HL-60 (cell line): Measurements from ENCODE around the gene LRRC75B.
"Not testable (repeated sequence)": the region's sequence is repeated elsewhere in the genome, so short reads cannot be mapped to it uniquely, and the experiment has no call there.

ENCODE experiments used
- REST ChIP-seq: IDR thresholded peaks from 2 replicates; pipeline ENCODE4 v1.6.1; 2012; ENCODE audit warnings: low read depth; ENCODE audit not compliant: insufficient replicate concordance
- TF ChIP-seq, protein P1 (sequence below): IDR thresholded peaks from one replicate; pipeline ENCODE4 v1.5.1; 2011; ENCODE audit warnings: low read length, control low read depth, inconsistent platforms; ENCODE audit not compliant: insufficient read depth

GRCh38 chr22:24632642-24633041 is 39.8 kb upstream of the LRRC75B start:
- TF ChIP-seq, protein P1, sequence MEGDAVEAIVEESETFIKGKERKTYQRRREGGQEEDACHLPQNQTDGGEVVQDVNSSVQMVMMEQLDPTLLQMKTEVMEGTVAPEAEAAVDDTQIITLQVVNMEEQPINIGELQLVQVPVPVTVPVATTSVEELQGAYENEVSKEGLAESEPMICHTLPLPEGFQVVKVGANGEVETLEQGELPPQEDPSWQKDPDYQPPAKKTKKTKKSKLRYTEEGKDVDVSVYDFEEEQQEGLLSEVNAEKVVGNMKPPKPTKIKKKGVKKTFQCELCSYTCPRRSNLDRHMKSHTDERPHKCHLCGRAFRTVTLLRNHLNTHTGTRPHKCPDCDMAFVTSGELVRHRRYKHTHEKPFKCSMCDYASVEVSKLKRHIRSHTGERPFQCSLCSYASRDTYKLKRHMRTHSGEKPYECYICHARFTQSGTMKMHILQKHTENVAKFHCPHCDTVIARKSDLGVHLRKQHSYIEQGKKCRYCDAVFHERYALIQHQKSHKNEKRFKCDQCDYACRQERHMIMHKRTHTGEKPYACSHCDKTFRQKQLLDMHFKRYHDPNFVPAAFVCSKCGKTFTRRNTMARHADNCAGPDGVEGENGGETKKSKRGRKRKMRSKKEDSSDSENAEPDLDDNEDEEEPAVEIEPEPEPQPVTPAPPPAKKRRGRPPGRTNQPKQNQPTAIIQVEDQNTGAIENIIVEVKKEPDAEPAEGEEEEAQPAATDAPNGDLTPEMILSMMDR, result not testable (repeated sequence)
- not testable (repeated sequence) for TF ChIP-seq REST
